ENCODE measurements around the gene CDX1.

- TF ChIP-seq YY1 (IDR thresholded peaks at IDR 0.05; ENCODE audit: insufficient read depth, insufficient read length) (no peak), ZNF274 (IDR thresholded peaks at IDR 0.05; ENCODE audit: low read depth, low read length) (no peak)
These were observed 33.8 kb upstream of the CDX1 start for GRCh38 chr5:150132740-150133139.

All from NT2/D1 (cell line).